Measurements from ENCODE around the gene AGR2.
"Not testable (repeated sequence)": the region's sequence is repeated elsewhere in the genome, so short reads cannot be mapped to it uniquely, and the experiment has no call there.

AGR2 gene

GRCh38 chr7:16804674-16805439 is at the start of gene AGR2:
Gene AGR2 (minus strand): TSS chr7:16804999. CDS start chr7:16801796, 3,203 bp downstream.
- DNase-seq = no peak

GRCh38 chr7:16853189-16853588 is 48.4 kb upstream of the AGR2 start:
- DNase-seq = not testable (repeated sequence)

GRCh38 chr7:16851829-16852228 is 47.0 kb upstream of the AGR2 start:
- DNase-seq = no peak

- DNase-seq = no peak
Observed at GRCh38 chr7:16850614-16851466, 46.0 kb upstream of the AGR2 start.

GRCh38 chr7:16849296-16850148 is 44.7 kb upstream of the AGR2 start:
- no peak for DNase-seq

GRCh38 chr7:16847381-16847860 is 42.6 kb upstream of the AGR2 start:
- no peak for DNase-seq

GRCh38 chr7:16846601-16847165 is 41.9 kb upstream of the AGR2 start:
- DNase-seq = no peak

GRCh38 chr7:16845746-16846145 is 40.9 kb upstream of the AGR2 start:
- DNase-seq = no peak

GRCh38 chr7:16841681-16842080 is 36.9 kb upstream of the AGR2 start:
- no peak for DNase-seq

- DNase-seq = no peak
Observed at GRCh38 chr7:16840094-16840493, 35.3 kb upstream of the AGR2 start.

- DNase-seq = no peak
Observed at GRCh38 chr7:16839646-16840045, 34.8 kb upstream of the AGR2 start.

GRCh38 chr7:16838891-16839290 is 34.1 kb upstream of the AGR2 start:
- DNase-seq = no peak

GRCh38 chr7:16838386-16838785 is 33.6 kb upstream of the AGR2 start:
- no peak for DNase-seq

GRCh38 chr7:16836481-16836880 is 31.7 kb upstream of the AGR2 start:
- no peak for DNase-seq

- no peak for DNase-seq
Observed at GRCh38 chr7:16833373-16833772, 28.6 kb upstream of the AGR2 start.

GRCh38 chr7:16826060-16826459 is 21.3 kb upstream of the AGR2 start:
- DNase-seq = no peak

- no peak for DNase-seq
Observed at GRCh38 chr7:16822029-16822428, 17.2 kb upstream of the AGR2 start.

GRCh38 chr7:16818732-16819131 is 13.9 kb upstream of the AGR2 start:
- DNase-seq = no peak

GRCh38 chr7:16817536-16817935 is 12.7 kb upstream of the AGR2 start:
- no peak for DNase-seq

GRCh38 chr7:16816824-16817223 is 12.0 kb upstream of the AGR2 start:
- no peak for DNase-seq

GRCh38 chr7:16815001-16815400 is 10.2 kb upstream of the AGR2 start:
- DNase-seq = no peak

GRCh38 chr7:16813232-16813616 is 8.4 kb upstream of the AGR2 start:
- DNase-seq = no peak
